ENCODE data around the gene TPRG1L.
A peak's percentile ranks its signal among the peaks of the same experiment; 100 is the strongest.

Gene TPRG1L

DNA sequence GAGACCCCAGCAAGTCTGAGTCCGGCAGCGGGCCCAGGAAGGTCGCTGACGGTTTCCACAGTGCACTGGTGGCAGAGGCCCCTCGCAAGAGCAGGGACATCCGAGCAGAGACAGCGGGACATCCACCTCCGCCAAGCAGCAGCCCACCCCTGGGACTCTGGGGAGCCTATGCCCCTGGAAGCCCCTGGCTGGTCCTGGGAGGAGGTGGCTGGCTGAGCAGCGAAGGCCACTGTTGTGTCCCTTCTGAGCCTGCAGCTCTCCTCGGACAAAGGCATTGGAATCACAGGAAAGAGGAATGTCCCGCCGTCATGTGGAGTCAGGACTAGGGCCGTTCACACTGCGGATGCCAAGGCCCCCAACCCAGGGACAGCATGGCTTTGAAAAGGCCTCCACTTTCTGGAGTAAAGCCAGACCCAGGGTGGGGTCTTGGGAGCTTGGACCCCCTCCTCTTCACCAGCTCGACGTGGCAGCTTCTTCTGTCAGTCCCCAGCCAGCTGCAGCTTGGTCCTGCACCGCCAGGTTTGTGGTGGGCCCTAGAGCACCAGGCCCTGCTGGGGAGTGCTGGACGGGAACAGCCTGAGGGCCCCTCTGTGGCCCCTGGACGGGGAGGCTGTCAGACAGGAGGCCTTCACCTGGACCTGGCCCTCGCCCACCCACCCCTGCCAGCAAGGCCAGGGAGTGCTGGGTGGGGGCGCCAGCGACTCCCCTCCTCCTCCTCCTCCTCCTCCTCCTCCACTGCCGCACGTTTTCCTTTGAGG is 14.9 kb upstream of the TPRG1L start:
- no peak overlapping the region for H3K27ac ChIP-seq (ENCODE audit: low read depth, low read length)
- peak overlapping the region; percentile 80 for H3K4me3 ChIP-seq (ENCODE audit: low read depth, low read length)
- no peak overlapping the region for H3K9ac ChIP-seq (ENCODE audit: low read depth, low read length)
- peaks cover 30% of the 10 kb centered on the region for H3K4me1 ChIP-seq (ENCODE audit: control insufficient read depth, insufficient read depth, low read length)
- H3K36me3 ChIP-seq (ENCODE audit: control insufficient read depth, insufficient read depth, low read length), result no peaks in the 10 kb centered on the region
- peaks cover 14% of the 10 kb centered on the region for H3K27me3 ChIP-seq (ENCODE audit: control insufficient read depth, insufficient read depth, low read length)
- H3K9me3 ChIP-seq (ENCODE audit: control insufficient read depth, insufficient read depth, low read length), result no peaks in the 10 kb centered on the region

DNA sequence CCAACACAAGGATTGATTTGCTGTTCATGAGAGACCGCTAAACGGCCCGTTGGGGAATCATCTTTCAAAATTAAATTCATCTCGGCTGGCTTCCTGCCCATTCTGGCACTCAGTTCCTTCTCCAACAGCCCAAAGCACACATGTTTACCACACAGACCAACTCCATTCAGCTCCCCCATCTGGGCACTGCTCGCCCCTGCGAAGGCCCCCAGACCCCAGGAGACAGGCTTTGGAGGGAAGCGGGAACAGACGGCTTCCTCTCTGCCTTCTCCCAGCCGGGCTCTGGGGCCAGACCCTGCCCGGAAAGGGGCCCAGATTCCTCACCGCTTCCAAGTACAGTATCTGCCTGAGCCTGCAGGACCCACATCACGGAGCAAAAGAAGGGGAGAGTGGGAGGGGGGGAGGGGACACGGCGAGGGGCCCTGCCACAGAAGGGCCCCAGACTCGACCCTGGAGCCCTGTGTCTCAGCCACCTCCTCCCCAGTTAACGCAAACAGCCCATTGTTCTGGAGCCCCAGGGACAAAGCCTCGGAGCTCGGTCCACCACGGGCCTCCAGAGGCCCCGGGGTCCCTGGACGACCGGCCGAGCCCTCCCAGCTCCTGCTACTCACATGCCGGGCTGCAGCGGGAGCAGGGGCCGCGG is 14.2 kb upstream of the TPRG1L start:
- peaks cover 31% of the 10 kb centered on the region for H3K4me1 ChIP-seq (ENCODE audit: control insufficient read depth, insufficient read depth, low read length)
- peaks cover 14% of the 10 kb centered on the region for H3K27me3 ChIP-seq (ENCODE audit: control insufficient read depth, insufficient read depth, low read length)
- no peak overlapping the region for H3K27ac ChIP-seq (ENCODE audit: low read depth, low read length)
- H3K4me3 ChIP-seq (ENCODE audit: low read depth, low read length), result peak overlapping the region; percentile 80
- H3K36me3 ChIP-seq (ENCODE audit: control insufficient read depth, insufficient read depth, low read length), result no peaks in the 10 kb centered on the region
- H3K9me3 ChIP-seq (ENCODE audit: control insufficient read depth, insufficient read depth, low read length), result no peaks in the 10 kb centered on the region
- H3K9ac ChIP-seq (ENCODE audit: low read depth, low read length), result peak overlapping the region; percentile 11; the same call in 1 of the 2 replicates

DNA sequence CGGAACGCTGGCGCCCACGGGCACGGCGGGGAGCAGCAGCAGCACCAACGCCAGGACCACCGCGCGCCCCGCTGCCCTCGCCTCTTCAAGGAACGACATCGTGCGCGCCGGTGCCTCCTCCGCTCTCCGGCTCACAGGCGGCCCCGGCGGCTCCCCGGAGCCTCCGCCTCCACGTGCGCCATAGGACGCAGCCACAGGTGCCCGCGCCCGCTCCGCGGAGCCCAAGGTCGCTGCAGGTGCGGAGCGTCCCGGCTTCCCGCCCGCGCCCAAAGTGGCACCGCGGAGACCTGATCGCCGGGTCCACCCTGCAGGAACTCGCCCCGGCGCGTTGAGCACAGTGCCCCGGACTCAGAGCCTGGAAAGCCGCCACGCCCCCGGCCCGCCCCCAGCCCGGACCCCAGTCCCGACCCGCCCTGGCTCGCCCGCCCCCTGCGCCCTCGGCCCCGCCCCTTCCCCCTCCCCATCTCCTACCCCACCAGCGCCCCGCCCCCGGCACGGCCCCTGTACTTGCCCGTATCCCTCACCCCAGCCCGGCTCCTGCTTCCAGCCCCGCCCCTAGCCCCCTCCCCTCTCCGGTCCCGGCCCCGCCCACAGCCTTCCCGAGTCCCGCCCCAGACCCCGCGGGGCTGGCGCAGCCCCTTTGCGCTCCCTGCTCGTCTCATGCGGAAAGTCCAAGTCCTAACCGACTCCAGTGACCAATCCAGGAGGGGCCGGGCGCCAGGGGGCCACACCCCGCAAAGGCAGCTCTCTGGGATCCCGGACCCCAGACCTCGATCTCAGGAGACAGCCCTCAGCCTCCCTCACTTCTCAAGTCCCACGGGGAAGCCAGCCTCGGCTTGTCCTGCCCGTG is 13.4 kb upstream of the TPRG1L start, which contains the start of gene MEGF6:
TSS of gene MEGF6 (minus strand) at position 339 of the 850 bp plus-strand sequence. CDS start at position 99, 240 bp downstream.
- H3K36me3 ChIP-seq (ENCODE audit: control insufficient read depth, insufficient read depth, low read length), result no peaks in the 10 kb centered on the region
- peaks cover 14% of the 10 kb centered on the region for H3K27me3 ChIP-seq (ENCODE audit: control insufficient read depth, insufficient read depth, low read length)
- no peaks in the 10 kb centered on the region for H3K9me3 ChIP-seq (ENCODE audit: control insufficient read depth, insufficient read depth, low read length)
- peaks cover 31% of the 10 kb centered on the region for H3K4me1 ChIP-seq (ENCODE audit: control insufficient read depth, insufficient read depth, low read length)
- peak within 1 kb of the TSS; percentile 80 for H3K4me3 ChIP-seq (ENCODE audit: low read depth, low read length)
- peak within 1 kb of the TSS; percentile 11; the same call in 1 of the 2 replicates for H3K9ac ChIP-seq (ENCODE audit: low read depth, low read length)
- no peak within 1 kb of the TSS for H3K27ac ChIP-seq (ENCODE audit: low read depth, low read length)

DNA sequence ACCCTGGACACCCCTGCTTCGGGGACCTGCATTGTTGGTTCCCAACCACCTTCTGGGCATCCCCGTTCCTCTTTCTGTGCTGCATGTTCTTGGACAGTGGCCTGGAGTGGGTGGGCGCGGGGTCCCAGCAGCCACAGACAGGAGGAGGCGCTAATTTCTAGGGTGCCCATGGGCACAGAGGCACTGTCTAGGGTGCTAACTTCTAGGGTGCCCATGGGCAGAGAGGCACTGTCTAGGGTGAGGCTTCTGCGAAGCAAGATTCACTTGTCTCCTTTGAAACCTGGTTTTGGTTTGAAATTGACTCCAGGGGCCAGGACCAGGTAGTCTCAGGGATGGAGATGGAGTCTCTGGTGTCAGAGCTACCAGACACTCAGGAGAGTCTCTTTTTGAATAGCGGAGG is 12.7 kb upstream of the TPRG1L start:
- Histone ChIP-seq H3K9ac (ENCODE audit: low read depth, low read length) (no peak overlapping the region), H3K27me3 (ENCODE audit: control insufficient read depth, insufficient read depth, low read length) (peaks cover 14% of the 10 kb centered on the region), H3K9me3 (ENCODE audit: control insufficient read depth, insufficient read depth, low read length) (no peaks in the 10 kb centered on the region), H3K4me1 (ENCODE audit: control insufficient read depth, insufficient read depth, low read length) (peaks cover 31% of the 10 kb centered on the region), H3K4me3 (ENCODE audit: low read depth, low read length) (peak overlapping the region; percentile 49), H3K36me3 (ENCODE audit: control insufficient read depth, insufficient read depth, low read length) (no peaks in the 10 kb centered on the region), H3K27ac (ENCODE audit: low read depth, low read length) (no peak overlapping the region)

DNA sequence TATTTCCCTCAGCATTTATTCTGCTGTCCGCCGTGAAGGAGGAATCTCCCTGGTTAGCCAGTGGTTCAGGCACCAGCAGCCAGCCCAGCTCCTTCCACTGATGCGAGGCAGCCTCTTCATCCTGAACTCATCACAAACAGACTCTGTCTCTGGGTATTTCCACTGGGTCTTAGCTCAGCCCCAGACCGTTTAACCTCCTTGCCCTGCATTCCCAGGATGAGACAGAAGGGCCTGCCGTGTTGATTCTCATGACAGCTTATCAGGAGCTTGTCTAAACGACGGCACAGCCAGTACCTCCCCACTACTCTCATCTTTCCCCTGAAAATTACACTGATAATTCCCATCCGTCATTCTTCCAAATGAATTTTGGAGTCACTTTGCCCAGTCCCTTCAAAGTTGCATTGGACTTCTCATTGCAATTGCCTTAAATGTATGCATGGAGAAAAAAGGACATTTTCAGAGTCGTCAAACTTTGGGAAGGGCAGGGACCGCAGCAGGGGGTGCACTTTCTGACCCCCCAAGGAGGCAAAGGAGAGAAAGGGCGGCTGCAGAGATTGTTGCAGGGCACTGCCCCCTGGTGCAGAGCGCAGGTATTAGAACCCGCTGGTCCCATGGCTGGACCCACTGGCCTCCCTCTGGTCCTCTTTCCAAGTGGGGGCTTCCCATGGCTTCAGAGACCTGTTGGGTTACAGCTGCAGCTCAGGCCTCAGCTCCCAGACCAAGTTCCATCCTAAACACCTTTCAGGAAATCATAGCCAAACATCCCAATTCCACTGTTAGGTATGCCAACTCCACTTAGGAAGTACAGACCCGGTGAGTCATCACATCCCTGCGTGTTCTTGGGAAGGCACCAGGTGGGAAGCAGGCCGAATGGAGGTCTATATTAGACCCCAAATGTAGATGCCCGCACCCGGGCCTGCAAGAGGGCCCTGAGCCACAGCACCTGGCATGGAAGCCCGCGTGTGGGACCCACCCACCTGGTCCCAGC is 9.8 kb upstream of the TPRG1L start:
- no peak overlapping the region for H3K4me3 ChIP-seq (ENCODE audit: low read depth, low read length)
- H3K27ac ChIP-seq (ENCODE audit: low read depth, low read length), result peak overlapping the region; percentile 18
- H3K9me3 ChIP-seq (ENCODE audit: control insufficient read depth, insufficient read depth, low read length), result no peaks in the 10 kb centered on the region
- no peaks in the 10 kb centered on the region for H3K36me3 ChIP-seq (ENCODE audit: control insufficient read depth, insufficient read depth, low read length)
- peaks cover 38% of the 10 kb centered on the region for H3K4me1 ChIP-seq (ENCODE audit: control insufficient read depth, insufficient read depth, low read length)
- H3K9ac ChIP-seq (ENCODE audit: low read depth, low read length), result no peak overlapping the region
- peaks cover 14% of the 10 kb centered on the region for H3K27me3 ChIP-seq (ENCODE audit: control insufficient read depth, insufficient read depth, low read length)

DNA sequence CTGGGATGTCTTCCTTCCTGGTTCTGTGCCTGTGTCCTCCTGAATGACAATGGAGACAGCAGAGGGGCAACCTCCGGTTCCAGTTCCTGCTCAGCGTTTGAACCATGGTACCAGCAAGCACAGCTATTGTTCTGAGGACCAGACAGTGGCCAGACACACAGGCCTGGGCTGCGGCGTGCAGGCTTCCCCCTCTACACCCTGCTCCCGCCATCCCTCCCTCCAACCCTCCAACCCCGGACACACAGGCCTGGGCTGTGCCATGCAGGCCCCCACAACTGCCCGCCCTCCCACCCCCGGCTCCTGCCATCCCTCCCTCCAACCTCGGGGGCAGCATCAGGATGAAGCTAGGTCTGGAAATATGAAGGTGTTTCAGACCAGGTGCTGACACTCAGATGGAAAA is 8.0 kb upstream of the TPRG1L start:
- H3K27me3 ChIP-seq (ENCODE audit: control insufficient read depth, insufficient read depth, low read length), result peaks cover 12% of the 10 kb centered on the region
- no peaks in the 10 kb centered on the region for H3K9me3 ChIP-seq (ENCODE audit: control insufficient read depth, insufficient read depth, low read length)
- no peak overlapping the region for H3K27ac ChIP-seq (ENCODE audit: low read depth, low read length)
- H3K36me3 ChIP-seq (ENCODE audit: control insufficient read depth, insufficient read depth, low read length), result no peaks in the 10 kb centered on the region
- H3K9ac ChIP-seq (ENCODE audit: low read depth, low read length), result no peak overlapping the region
- H3K4me1 ChIP-seq (ENCODE audit: control insufficient read depth, insufficient read depth, low read length), result peaks cover 36% of the 10 kb centered on the region
- no peak overlapping the region for H3K4me3 ChIP-seq (ENCODE audit: low read depth, low read length)

DNA sequence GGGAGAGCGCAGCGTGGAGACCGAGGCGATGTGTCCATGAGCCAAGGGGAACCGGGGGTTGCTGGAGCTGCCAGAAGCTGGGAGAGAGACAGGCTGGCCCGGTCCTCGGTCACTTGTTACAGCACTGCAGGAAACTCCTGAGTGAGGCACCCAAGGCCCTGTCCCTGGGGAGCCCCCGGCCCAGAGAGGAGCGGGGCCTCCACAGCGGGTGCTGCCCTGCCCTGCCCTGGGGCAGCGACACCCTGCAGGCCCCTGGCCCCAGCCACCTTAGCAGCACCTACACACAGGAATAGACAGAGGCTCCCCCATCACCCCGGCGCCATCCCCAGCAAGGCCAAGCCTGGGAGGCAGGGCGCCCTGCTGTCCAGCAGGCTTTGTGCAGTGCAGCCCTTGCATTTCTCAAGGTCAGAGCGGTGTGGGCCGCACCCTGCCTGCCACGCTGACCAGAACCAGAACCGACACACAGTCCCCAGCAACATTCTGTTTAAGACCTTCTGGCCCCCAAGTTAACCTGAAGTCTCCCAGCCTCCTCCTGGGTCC is 6.9 kb upstream of the TPRG1L start:
- no peaks in the 10 kb centered on the region for H3K9me3 ChIP-seq (ENCODE audit: control insufficient read depth, insufficient read depth, low read length)
- no peak overlapping the region for H3K9ac ChIP-seq (ENCODE audit: low read depth, low read length)
- H3K27ac ChIP-seq (ENCODE audit: low read depth, low read length), result no peak overlapping the region
- H3K4me1 ChIP-seq (ENCODE audit: control insufficient read depth, insufficient read depth, low read length), result peaks cover 26% of the 10 kb centered on the region
- H3K36me3 ChIP-seq (ENCODE audit: control insufficient read depth, insufficient read depth, low read length), result no peaks in the 10 kb centered on the region
- no peak overlapping the region for H3K4me3 ChIP-seq (ENCODE audit: low read depth, low read length)
- H3K27me3 ChIP-seq (ENCODE audit: control insufficient read depth, insufficient read depth, low read length), result peaks cover 2% of the 10 kb centered on the region

DNA sequence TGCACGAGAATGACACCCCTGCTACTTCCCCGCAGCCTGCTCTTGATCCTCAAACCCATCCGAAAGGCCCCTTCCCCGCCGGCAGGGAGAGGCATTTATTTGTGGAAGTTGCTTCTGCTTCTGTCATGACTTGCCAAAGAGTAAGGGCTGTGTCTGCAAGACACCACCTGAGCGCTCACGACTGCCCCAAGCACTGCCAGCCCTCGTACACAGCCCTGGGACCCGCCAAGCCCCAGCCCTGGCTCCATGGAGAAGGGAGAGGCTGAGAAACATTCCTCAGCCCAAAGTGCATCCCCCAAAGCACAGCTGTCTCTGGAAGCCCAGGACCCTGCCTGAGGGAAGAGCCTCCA is 6.3 kb upstream of the TPRG1L start:
- Histone ChIP-seq H3K4me1 (ENCODE audit: control insufficient read depth, insufficient read depth, low read length) (peaks cover 19% of the 10 kb centered on the region), H3K27me3 (ENCODE audit: control insufficient read depth, insufficient read depth, low read length) (no peaks in the 10 kb centered on the region), H3K36me3 (ENCODE audit: control insufficient read depth, insufficient read depth, low read length) (no peaks in the 10 kb centered on the region)

DNA sequence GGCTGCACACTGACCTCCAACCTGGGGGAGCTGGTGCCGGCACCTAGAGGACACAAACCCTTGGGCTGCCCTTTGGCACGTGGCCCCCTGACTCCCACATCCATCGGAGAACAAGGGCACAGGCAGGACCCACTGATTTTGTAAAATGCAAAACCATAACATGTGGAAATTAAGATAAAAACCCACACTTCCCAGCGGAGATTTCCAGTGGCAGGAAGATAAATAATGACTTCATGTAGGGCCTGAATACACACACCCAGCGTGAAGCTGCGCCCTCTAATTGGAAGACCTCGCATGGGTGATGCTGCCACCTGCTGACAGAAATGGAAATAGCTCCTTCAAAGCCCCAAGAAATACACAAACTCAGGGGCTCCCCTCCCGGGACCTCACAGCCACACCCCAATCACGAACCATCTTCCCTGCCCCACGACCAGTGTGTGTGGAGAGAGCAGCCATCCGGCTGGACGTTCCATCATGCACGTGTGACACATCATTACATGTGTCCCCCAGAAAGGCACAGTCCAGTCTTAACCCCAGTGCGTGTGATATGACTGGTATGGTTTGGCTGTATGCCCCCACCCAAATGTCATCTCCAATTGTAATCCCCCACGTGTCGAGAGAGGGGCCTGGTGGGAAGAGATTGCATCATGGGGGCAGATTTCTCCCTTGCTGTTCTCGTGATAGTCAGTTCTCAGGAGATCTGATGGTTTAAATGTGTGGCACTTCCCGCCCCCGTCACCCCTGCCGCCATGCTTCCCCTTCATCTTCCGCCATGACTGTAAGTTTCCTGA is 5.7 kb upstream of the TPRG1L start:
- H3K4me3 ChIP-seq (ENCODE audit: low read depth, low read length), result no peak overlapping the region
- no peaks in the 10 kb centered on the region for H3K9me3 ChIP-seq (ENCODE audit: control insufficient read depth, insufficient read depth, low read length)
- H3K36me3 ChIP-seq (ENCODE audit: control insufficient read depth, insufficient read depth, low read length), result no peaks in the 10 kb centered on the region
- peak overlapping the region; percentile 35 for H3K27ac ChIP-seq (ENCODE audit: low read depth, low read length)
- no peak overlapping the region for H3K9ac ChIP-seq (ENCODE audit: low read depth, low read length)
- H3K27me3 ChIP-seq (ENCODE audit: control insufficient read depth, insufficient read depth, low read length), result no peaks in the 10 kb centered on the region
- peaks cover 19% of the 10 kb centered on the region for H3K4me1 ChIP-seq (ENCODE audit: control insufficient read depth, insufficient read depth, low read length)

More for the DNA sequence above, 6.3 kb upstream of the TPRG1L start:
- no peak overlapping the region for H3K9ac ChIP-seq (ENCODE audit: low read depth, low read length)
- no peaks in the 10 kb centered on the region for H3K9me3 ChIP-seq (ENCODE audit: control insufficient read depth, insufficient read depth, low read length)
- H3K27ac ChIP-seq (ENCODE audit: low read depth, low read length), result peak overlapping the region; percentile 35
- H3K4me3 ChIP-seq (ENCODE audit: low read depth, low read length), result no peak overlapping the region
